Activated CD8-positive, alpha-beta T cell treated with anti-CD3 and anti-CD28 coated beads for 36 hours (primary cell): ENCODE data around the gene CHST12. TPM values are rescaled to one million over a fixed set of nuclear protein-coding genes. Genes with fewer than 3 reads are reported as not detected.

Experiments used
- ATAC-seq: fragments of 200-7000 bp; cut with Tn5 transposase; one replicate; pipeline ENCODE4 v1.10.0; 2021; ENCODE audit warnings: mild to moderate bottlenecking, moderate library complexity
- CTCF ChIA-PET: fragments of 350-600 bp; sonication (Branson Sonifier 250); formaldehyde crosslinking; loops from one replicate; lab custom pipeline; 2021; ENCODE audit warnings: antibody characterized with exemption; lab: Charles Lee
- POLR2A ChIA-PET: fragments of 350-600 bp; sonication (Branson Sonifier 250); formaldehyde crosslinking; loops from one replicate; lab custom pipeline; 2021; ENCODE audit warnings: antibody characterized with exemption; lab: Charles Lee
- DNase-seq: peaks from one replicate; pipeline ENCODE4 v3.0.0-alpha.2; 2020
- H3K27ac Mint-ChIP-seq: one replicate; pipeline ENCODE4 v1.8.0; 2021; ENCODE audit warnings: mild to moderate bottlenecking, mixed read lengths
- H3K27me3 Mint-ChIP-seq: one replicate; pipeline ENCODE4 v1.8.0; 2021; ENCODE audit warnings: mixed read lengths
- H3K36me3 Mint-ChIP-seq: one replicate; pipeline ENCODE4 v1.8.0; 2021; ENCODE audit warnings: low read depth, mixed read lengths
- H3K4me1 Mint-ChIP-seq: one replicate; pipeline ENCODE4 v1.8.0; 2021; ENCODE audit warnings: low read depth, mixed read lengths
- H3K4me3 Mint-ChIP-seq: one replicate; pipeline ENCODE4 v1.8.0; 2021; ENCODE audit warnings: mild to moderate bottlenecking, moderate library complexity, mixed read lengths
- H3K9me3 Mint-ChIP-seq: one replicate; pipeline ENCODE4 v1.8.0; 2021; ENCODE audit warnings: mixed read lengths
- intact Hi-C: fragments of 100-400 bp; cut with micrococcal nuclease; formaldehyde crosslinking; loops from one replicate; pipeline ENCODE4 v1.10.0; 2022
- total RNA-seq, 2 experiments: library from RNA; stranded (reverse); gene quantifications; one replicate each; pipeline ENCODE4 v1.2.3, GENCODE V29; 2021
- TF ChIP-seq, protein P1 (sequence below): fragments of 200-600 bp; IDR thresholded peaks from one replicate; pipeline ENCODE4 v1.8.0; 2022; ENCODE audit warnings: antibody characterized with exemption, mild to moderate bottlenecking

CHST12 gene
- total RNA-seq, 2 experiments from 2014 or later: 2.9 to 4.7 TPM

DNA sequence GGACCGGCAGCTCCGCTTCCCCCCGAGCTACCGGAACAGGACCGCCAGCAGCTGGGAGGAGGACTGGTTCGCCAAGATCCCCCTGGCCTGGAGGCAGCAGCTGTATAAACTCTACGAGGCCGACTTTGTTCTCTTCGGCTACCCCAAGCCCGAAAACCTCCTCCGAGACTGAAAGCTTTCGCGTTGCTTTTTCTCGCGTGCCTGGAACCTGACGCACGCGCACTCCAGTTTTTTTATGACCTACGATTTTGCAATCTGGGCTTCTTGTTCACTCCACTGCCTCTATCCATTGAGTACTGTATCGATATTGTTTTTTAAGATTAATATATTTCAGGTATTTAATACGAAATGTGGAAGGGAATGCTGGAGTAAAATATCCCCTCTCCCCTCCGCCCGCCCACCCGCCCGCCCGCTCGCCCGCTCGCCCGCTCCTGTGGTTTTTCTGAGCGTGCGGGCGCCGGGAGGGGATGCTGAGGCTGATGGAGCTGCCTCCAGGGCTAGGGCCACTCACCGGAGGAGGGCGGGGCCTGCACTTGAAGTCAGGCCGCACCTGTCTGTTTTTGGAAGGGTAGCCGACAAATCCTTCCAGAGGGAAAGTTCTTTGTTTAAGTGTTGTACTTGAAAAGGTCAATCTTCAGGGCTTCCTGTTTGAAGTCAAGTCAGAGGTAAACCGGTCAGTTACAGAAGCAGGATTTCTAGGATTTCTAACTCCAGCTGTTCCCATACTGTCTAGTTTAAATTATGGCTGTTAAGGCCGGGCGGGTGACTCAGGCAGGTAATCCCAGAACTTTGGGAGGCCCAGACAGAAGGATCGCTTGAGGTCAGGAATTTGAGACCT, 30.5 kb downstream of the CHST12 start:
- peaks cover 4% of the 10 kb centered on the region for H3K36me3 Mint-ChIP-seq
- CTCF ChIA-PET: interaction anchor here (0.9 to 3.9 kb wide), 5 partner anchors 10 to 35 kb away, joined by 3 to 31 read pairs (median 5); no protein-coding TSS in a partner anchor
- TF ChIP-seq, protein P1, sequence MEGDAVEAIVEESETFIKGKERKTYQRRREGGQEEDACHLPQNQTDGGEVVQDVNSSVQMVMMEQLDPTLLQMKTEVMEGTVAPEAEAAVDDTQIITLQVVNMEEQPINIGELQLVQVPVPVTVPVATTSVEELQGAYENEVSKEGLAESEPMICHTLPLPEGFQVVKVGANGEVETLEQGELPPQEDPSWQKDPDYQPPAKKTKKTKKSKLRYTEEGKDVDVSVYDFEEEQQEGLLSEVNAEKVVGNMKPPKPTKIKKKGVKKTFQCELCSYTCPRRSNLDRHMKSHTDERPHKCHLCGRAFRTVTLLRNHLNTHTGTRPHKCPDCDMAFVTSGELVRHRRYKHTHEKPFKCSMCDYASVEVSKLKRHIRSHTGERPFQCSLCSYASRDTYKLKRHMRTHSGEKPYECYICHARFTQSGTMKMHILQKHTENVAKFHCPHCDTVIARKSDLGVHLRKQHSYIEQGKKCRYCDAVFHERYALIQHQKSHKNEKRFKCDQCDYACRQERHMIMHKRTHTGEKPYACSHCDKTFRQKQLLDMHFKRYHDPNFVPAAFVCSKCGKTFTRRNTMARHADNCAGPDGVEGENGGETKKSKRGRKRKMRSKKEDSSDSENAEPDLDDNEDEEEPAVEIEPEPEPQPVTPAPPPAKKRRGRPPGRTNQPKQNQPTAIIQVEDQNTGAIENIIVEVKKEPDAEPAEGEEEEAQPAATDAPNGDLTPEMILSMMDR: no peak

DNA sequence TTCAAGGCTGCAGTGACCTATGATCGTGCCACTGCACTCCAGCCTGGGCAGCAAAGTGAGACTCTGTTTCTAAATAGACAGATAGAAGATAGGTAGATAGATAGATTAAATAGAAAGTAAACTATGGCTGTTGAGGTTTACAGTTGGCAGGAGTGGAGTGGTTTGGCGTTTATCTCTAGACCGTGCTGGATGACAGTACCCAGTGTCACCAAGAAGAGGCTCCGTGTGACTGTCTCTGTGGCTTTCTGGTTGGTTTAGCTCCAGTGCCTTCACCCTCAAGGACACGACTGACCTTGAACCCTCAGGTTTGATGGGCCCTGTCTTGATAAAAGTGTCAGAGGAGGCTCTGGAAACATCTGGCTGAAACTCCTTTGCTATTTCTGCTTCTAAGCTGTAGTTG, 31.7 kb downstream of the CHST12 start:
- H3K27ac Mint-ChIP-seq: no peak overlapping the region
- TF ChIP-seq, protein P1: no peak
- ATAC-seq (no peak), DNase-seq (no peak)
- ChIA-PET CTCF (interaction anchor here (1.7 to 2.0 kb wide), 2 partner anchors 17 to 34 kb away, joined by 4 to 8 read pairs; no protein-coding TSS in a partner anchor), POLR2A (interaction anchor here (1.4 kb wide), 1 partner anchor 55 kb away, joined by 3 read pairs; no protein-coding TSS in a partner anchor)
- no peak overlapping the region for H3K4me3 Mint-ChIP-seq
- H3K27me3 Mint-ChIP-seq: no peaks in the 10 kb centered on the region
- peaks cover 4% of the 10 kb centered on the region for H3K36me3 Mint-ChIP-seq
- peaks cover 8% of the 10 kb centered on the region for H3K4me1 Mint-ChIP-seq
- H3K9me3 Mint-ChIP-seq: peaks cover 6% of the 10 kb centered on the region
- intact Hi-C loops: no loop called here

More for the DNA sequence above, 30.5 kb downstream of the CHST12 start:
- intact Hi-C loops: no loop called here
- no peak for ATAC-seq
- Mint-ChIP-seq H3K9me3 (peaks cover 6% of the 10 kb centered on the region), H3K4me3 (no peak overlapping the region), H3K27me3 (no peaks in the 10 kb centered on the region), H3K4me1 (peaks cover 18% of the 10 kb centered on the region), H3K27ac (no peak overlapping the region)
- POLR2A ChIA-PET: no interaction called here
- DNase-seq: no peak

DNA sequence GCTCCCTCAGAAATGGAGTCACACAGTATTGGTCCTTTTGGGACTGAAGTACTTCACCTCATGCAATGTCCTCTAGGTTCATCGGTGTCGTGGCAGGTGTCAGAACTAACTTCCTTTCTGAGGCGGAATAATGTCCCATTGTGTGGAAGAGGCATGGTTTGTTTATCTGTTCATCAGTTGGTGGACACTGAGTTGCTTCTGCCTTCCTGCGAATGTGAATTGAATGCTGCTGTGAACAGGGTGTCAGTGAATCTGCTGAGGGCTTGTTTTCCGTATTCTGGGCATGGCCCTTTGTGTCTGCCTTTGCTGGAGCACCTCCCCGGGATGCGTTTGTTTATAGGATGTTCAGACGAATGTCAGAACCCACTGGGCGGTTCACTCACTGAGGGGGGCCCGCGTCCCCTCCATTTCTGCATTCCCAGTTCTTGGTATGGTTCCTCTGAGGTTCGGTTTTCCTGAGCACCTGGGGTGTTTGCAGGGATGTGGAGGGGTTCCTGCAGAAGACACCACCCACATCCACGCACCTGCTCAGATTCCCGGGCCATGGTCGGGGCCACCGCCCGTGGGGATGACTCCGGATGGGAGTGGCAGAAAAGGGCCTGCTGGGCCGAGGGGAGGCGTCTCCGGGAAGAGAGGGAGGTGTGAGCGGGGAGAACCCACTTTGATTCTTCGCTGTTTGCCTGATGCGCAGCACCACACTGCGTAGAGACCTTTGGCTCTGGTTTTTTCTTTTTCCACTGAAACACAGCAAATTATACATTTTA, 33.1 kb downstream of the CHST12 start:
- POLR2A ChIA-PET: interaction anchor here (1.4 kb wide), 1 partner anchor 57 kb away, joined by 3 read pairs; no protein-coding TSS in a partner anchor
- H3K36me3 Mint-ChIP-seq: no peaks in the 10 kb centered on the region
- CTCF ChIA-PET: interaction anchor here (2.0 kb wide), 1 partner anchor 15 kb away, joined by 8 read pairs; no protein-coding TSS in a partner anchor
- DNase-seq: no peak
- no peak overlapping the region for H3K27ac Mint-ChIP-seq
- intact Hi-C loops: no loop called here
- TF ChIP-seq, protein P1: no peak
- no peak overlapping the region for H3K4me3 Mint-ChIP-seq
- no peak for ATAC-seq
- H3K27me3 Mint-ChIP-seq: no peaks in the 10 kb centered on the region
- no peaks in the 10 kb centered on the region for H3K9me3 Mint-ChIP-seq
- peaks cover 3% of the 10 kb centered on the region for H3K4me1 Mint-ChIP-seq

DNA sequence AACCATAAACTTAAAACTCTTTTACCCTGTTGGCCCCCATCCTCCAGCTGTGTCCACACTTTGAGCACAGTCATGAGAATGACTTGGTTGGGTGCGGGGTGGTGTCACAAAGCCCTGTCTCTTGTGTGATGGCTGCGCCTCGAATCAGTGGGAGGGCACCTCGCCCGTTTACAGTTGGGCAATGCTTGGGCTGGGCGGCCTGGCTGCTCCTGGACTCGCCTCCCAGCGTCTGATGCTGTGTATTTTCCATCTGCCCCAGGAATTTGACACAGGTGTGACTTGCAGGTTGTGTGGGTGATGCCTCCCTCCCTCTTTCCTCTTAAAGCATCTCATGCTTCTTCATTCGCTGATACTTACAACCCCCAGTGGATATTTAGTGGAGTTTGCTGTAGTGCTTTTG, 33.7 kb downstream of the CHST12 start:
- ATAC-seq (no peak), DNase-seq (no peak)
- TF ChIP-seq, protein P1: no peak
- H3K36me3 Mint-ChIP-seq: no peaks in the 10 kb centered on the region
- ChIA-PET POLR2A (no interaction called here), CTCF (no interaction called here)
- H3K4me1 Mint-ChIP-seq: peaks cover 2% of the 10 kb centered on the region
- no peaks in the 10 kb centered on the region for H3K27me3 Mint-ChIP-seq
- H3K9me3 Mint-ChIP-seq: no peaks in the 10 kb centered on the region
- H3K4me3 Mint-ChIP-seq: no peak overlapping the region
- intact Hi-C loops: no loop called here
- no peak overlapping the region for H3K27ac Mint-ChIP-seq
